LNCAP (cell line): Measurements from ENCODE around the gene RALGDS.

ENCODE experiments used
- TF ChIP-seq, protein P1 (sequence below): fragments of 450-650 bp; IDR thresholded peaks from 2 replicates; pipeline ENCODE4 v1.5.1; 2017; ENCODE audit warnings: mild to moderate bottlenecking

Gene RALGDS

DNA sequence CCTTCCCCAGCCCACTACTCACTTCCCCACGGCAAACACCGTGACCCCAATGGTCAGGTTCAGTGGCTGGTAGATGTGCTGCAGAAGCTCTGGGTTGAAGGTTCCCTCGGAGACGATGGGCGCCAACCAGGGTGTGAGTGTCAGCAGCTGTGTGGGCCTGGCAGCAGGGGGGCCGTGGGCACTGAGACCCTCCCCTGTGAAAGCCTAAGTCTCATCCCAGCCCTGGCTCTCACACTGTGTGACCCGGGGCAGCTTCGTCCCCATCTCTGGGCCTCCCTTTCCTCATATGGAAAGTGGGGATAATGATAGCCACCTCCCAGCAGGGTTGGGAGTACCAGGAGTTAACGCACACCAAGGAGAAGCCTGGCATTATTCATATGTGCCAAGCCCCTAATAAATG, 34.1 kb upstream of the RALGDS start:
- TF ChIP-seq, protein P1, sequence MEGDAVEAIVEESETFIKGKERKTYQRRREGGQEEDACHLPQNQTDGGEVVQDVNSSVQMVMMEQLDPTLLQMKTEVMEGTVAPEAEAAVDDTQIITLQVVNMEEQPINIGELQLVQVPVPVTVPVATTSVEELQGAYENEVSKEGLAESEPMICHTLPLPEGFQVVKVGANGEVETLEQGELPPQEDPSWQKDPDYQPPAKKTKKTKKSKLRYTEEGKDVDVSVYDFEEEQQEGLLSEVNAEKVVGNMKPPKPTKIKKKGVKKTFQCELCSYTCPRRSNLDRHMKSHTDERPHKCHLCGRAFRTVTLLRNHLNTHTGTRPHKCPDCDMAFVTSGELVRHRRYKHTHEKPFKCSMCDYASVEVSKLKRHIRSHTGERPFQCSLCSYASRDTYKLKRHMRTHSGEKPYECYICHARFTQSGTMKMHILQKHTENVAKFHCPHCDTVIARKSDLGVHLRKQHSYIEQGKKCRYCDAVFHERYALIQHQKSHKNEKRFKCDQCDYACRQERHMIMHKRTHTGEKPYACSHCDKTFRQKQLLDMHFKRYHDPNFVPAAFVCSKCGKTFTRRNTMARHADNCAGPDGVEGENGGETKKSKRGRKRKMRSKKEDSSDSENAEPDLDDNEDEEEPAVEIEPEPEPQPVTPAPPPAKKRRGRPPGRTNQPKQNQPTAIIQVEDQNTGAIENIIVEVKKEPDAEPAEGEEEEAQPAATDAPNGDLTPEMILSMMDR, result no peak

DNA sequence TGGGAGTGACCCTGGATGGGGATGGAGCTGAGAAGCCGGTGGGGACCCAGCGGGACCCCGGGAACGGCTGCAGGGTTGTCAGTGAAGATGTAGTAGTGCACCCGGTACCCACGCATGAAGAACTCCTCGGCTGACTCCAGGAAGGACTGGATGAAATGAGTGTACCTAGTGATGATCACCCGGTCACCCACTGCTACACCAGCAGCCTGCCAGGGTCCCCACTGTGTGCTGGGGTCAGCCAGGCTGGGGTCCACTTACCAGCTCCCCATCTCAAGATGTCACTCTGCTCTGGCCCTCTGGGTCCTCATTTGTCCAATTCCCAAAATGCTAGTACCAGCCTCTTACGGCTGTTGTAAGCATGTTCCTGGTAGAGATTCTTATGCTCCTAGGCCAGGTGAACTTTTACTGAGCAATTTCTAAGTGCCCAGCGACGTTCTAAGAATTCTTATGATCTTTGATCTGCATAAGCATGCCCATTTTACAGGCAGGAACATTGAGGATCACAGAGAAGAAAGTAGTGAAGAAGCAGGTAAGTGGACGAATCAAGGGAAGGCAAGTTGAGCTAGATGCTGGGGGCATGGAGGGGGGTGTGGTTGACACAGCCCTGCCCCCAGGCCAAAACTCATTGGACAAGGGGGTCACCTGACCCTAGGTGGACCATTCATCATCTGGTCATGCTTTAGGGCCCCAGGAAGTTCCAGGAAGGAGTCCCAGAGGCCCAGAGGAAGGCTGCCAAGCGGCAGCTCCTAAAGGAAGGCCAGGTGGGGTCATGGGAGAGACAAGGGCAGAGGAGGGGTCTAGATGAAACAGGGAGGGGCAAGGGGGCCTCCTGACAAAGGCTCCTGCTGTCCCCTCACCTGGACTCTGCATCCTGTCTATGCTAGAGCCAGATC, 33.3 kb upstream of the RALGDS start:
- TF ChIP-seq, protein P1, result no peak

- TF ChIP-seq, protein P1, result no peak
Measured at GRCh38 chr9:133153227-133154096, 32.4 kb upstream of the RALGDS start.

DNA sequence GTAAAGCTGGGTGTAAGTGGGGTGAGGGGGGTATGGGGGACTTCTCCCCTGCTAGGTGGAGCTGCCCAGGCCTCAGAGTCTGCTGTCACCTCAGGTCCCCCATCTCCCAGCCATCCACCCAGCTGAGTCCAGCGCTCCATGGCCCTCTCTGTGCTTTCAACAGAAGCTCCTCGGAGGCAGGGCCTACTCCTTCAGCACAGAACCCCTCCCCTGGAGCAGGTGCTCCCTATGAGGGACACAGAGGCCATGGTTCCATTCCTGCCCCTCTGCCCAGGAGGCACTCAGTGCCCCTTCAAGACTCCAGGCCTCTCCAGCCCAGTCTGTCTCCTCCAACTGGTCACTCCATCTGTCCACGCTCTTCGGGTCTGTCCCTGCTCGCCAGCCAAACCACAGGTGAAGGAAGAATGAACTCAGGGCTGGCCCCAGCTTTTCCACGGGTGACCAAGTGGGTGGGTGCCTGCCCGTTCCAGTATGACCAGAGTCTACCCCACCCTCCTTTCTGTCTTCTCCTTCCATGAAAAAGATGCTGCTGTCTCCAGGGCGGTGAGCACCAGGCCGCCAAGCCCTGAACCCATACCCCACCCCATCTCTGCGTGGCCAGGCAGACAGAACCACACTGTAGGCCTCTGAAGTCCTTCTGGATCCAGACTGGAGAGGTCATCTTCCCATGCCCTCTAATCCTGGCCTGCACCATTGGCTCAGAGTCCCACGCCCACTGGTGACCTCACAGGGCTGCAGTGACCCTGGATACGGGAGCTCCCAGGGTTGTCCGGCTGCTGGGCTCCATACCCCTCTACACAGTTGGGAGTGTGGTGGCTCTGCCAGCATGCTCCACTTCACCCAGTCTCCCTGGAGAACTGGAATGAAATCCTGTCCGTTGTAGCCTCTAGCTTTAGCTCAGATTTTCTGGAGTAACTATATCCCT, 30.8 kb upstream of the RALGDS start:
- TF ChIP-seq, protein P1, result no peak

DNA sequence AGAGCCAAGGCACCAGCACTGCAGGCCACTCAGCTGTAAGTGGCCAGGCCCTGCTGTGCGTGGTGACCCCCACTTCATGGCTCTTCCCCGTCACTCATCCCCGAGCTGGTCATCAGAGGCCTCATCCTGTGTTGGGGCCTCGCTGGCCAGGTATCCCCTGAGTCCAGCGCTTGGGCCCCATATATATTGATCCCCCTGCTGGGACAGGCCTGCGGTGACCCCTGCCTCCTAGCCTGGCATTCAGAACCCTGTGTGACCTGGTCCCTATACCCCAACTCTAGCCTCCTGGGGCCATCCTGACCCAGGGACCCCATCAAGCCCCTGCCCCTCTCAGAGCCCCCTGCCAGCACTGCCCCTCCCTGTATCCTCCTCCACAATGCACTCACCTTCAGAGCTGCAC, 30.0 kb upstream of the RALGDS start:
- TF ChIP-seq, protein P1, result no peak

DNA sequence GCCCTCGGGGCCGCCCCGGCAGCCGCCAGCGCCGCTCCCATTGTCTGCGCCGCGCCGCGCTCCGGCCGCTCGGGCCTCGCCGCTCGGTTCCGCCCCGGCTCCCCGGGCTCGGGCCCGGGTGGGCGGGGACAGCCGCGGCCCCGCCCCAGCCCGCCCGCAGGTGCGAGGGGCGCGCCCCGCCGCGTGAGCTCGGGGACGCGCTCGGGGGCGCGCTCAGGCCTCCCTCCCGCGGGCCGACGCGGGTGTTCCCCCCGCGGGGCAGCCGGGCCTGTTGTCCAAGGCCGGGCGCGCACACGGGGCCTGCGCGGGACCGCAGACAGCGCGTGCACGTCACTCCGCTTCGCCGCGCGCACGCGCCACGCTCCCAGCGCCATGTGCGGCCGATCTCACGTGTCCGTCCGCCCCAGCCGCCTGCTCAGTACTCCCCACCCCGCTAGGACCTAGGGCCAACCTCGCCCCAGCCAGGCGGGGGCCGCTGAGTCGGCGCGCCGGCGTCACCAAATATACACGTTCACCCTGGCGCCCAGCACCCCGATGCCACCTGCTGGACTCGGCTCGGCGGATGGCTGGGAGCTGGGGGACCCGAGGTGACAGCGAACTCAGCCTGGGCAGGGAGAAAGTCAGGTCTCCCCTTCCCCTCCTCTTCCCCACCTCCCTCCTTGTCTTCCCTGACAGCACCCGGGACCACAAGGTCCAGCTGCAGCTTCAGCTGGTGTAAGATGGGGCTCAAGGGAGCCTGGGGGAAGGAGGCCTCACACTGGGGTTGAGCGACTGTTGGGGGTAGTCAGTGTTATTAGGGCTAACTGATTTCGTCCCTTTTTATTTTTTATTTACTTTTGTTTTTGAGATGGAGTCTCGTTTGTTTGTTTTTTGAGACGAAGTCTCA, 28.3 kb upstream of the RALGDS start:
- TF ChIP-seq, protein P1, result peak; percentile 32; the same call in 1 of the 2 replicates
